ENCODE data around the gene SYTL1.
A peak's percentile ranks its signal among the peaks of the same experiment; 100 is the strongest.

SYTL1 gene, protein sequence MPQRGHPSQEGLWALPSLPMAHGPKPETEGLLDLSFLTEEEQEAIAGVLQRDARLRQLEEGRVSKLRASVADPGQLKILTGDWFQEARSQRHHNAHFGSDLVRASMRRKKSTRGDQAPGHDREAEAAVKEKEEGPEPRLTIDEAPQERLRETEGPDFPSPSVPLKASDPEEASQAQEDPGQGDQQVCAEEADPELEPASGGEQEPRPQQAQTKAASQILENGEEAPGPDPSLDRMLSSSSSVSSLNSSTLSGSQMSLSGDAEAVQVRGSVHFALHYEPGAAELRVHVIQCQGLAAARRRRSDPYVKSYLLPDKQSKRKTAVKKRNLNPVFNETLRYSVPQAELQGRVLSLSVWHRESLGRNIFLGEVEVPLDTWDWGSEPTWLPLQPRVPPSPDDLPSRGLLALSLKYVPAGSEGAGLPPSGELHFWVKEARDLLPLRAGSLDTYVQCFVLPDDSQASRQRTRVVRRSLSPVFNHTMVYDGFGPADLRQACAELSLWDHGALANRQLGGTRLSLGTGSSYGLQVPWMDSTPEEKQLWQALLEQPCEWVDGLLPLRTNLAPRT

DNA sequence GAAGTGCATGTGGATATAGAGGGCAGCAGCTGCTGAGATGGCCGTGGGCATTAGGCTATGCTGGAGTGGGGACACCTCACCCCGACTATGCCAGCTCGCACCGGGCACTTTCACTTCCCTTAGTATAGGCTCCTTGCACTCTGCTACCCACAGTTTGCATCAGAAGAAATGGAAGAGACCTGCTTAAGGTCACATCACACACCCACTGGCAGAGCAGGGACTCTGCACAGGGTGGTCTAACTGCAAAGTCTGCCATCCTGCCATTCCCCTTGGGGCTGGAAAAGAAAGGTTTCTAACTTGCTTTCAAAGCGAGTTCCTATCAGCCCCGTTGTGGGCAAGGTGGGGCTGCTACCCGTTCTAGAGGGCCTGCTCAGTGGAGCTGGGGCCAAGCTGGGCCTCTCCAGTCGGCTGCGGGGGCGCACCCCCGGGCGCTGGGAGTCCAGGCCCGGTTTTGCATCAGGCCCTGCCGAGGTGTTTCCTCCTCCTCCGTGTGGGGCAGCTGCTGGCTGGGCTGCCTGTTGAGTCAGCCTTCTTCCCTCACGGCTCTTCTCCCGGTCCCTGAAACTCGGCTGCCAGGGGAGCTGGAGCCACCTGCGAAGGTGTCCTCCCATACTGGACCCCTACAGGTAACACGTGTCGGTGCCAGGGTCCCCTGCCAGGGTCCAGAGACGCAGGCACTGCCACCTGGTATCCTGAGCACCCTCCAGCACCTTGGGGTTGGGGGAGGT lies at the start of gene SYTL1:
SYTL1 (plus strand) TSS at position 498 of the 728 bp plus-strand sequence. CDS start 3,313 bp downstream, outside the sequence.
- DNase-seq = peak; percentile 12 to 72

DNA sequence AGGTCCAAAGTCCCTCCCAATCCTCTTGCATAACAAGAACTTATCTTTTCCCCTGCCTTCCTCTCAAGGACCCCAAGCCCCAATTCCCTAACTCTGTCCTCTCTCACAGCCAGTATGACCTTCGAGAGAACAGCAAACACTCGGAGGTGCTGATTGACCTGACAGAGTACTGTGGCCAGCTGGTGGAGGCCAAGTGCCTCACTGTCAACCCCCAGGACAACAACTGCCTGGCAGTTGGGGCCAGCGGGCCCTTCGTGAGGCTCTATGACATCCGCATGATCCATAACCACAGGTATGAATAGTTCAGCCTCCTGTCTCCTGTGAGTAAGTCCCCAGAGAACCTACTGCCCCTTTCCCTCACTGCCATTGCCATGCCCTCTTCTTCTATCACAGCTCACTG lies 49.7 kb upstream of the SYTL1 start:
- DNase-seq = no peak

DNA sequence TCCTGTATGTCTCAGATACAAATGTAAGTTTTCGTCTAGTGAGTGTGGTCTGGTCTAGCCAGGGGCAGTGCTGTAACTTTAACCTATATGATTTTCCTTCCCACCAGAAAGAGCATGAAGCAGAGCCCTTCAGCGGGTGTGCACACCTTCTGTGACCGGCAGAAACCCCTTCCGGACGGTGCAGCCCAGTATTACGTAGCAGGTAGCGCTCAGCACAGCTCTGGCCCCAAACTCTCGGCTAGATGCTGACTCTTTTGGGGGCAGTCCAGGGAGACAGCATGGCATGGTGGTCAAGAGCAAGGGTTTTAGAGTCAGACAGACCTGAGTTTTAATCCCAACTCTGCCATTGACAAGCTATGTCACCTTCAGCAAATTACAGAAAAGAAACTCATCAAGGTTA lies 47.9 kb upstream of the SYTL1 start:
- DNase-seq = no peak

DNA sequence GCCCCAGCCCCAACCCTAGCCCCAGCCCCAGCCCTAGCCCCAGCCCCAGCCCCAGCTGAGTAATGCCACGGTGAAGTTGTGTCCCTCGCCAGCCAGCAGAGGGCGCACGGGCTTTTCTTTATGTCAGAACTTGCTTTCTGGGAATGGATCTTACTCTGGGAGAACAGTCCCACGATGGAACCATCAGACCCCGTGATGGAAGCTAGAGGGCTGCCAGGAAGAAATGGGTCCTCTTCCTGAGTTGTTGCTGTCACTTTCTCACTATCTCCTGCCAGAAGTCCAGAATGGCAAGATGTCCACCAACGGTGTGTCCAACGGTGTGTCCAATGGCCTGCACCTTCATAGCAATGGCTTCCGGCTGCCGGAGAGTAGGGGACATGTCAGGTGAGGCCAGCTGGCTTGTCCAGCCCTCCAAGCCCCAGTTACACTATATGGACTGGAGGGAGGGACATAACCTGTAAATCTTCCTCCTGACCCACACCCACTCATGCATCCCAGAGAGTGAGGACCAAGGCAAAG lies 45.0 kb upstream of the SYTL1 start:
- peak in 1 of 2 experiments; percentile 17 for DNase-seq

DNA sequence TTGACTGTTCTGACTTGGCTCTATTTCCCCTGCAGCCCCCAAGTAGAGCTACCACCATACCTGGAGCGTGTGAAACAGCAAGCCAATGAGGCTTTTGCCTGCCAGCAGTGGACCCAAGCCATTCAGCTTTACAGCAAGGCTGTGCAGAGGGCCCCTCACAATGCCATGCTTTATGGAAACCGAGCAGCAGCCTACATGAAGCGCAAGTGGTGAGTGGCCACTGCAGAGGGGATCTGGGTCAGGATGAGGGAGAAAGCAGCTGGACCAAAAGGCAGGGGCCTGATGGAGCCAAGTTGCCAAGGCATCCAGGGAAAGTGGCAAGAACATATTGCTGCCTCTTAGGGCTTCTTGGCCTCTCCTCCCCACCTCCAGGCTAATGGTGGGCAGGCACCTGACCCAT lies 43.9 kb upstream of the SYTL1 start:
- no peak for DNase-seq

DNA sequence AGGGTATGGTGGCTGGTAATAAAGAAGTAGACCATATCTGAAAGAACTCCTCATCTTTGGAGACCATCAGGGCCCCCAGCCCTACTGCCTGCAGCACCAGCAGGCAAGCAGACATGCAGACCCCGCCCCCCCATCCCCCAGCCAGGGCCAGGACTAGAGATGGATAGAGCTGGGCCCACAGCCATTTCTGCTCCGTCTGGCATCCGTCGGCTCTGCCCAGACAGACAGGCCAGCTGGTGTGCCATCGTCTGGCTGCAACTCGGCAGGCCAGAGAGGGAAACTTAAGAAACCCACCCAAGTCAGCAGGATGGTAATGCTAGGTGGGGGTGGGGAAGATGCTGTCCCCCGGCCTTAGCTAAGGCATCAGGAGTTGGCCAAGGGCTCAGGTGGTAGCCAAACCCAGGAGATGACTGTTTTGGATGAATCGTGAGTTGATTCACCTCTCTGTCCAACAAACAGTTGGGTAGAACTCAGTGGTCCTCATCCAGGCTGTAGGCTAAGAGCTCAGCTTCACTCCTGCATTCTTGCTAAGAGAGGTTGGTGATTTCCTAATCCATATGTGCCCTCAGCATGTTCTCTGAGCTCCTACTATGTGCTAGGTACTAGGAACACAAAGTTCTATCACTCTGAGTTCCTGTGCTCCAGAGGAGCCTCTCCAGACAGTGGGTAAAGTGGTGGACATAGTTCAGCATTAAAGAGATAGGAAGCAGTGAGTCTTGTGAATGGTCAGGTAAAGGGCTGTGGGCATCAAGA lies 43.0 kb upstream of the SYTL1 start:
- no peak for DNase-seq

DNA sequence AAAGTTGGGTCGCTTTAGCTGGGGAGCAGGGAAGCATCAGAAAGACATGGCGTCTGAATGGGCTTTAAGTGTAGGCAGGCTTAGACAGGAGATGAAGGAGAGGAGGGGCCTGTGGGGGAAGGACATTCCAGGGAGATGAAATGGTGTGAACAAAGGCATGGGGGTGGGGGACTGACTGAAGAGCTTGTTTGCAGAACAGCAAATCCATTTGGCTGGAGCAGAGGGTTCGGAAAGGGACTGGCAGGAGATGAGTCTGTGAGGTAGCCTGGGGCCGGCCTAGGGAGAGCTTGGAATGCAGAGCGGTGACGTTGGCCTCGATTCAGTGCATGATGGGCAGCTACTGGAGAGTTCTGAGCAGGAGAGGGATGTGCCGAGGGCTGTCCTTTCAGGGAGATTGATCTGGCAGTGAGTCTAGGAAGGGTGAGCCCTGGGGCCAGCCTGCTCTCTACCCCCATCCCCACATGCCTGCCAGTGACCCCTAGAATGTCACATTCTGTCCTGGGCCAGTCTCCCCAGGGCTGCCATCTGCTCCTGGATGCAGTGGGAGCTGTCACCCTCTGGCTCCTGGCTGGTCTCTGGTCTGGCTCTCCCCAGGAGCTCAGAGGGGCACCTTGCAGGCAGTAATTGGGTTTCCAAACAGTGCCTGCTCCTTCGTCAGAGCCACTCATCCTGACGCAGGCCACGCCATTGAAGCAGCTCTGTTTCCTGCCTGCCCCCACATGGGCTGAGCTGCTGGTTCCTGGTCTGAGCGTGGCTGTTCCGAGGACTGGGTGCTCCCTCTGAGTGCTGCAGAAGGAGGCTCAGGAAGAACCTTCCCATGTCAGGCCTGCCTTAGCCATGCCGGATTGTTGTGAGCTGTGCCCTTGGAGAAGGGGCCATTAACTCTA lies 42.2 kb upstream of the SYTL1 start:
- DNase-seq = peak; percentile 11 to 23

DNA sequence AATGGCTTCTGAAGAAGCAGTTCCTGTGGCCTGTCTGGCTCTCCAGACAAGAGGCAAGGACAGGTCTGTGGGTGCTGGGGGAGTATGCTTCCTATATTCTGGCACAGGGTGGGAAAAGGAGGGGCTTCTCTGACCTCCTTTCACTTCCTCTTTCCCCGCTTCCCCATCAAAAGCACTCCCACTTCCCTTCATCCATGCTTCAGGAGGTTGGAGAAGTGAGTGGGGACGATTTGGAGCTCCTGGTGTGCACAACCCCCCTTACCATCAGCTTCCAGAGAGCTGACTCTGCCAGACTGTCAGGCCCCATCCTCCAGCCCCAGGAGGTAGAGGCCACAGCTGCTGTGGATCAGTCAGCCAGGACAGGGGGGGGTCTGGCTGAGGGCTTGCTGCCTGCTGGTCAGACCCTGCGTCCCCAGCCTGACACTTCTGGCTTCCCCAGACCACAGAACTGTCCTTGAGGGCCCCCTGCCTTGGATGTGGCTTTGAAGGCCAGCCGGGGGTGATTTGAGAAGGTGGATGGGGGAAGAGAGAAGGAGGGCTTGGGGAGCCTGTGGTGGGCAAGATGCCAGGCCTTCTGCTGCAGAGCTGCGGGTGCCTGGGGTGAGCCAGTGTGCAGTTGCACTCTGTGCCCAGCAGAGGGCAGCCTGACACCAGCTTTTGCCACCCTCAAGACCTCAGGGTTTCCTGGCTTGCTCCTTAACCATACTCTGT lies 41.3 kb upstream of the SYTL1 start:
- peak; percentile 68 to 84 for DNase-seq

DNA sequence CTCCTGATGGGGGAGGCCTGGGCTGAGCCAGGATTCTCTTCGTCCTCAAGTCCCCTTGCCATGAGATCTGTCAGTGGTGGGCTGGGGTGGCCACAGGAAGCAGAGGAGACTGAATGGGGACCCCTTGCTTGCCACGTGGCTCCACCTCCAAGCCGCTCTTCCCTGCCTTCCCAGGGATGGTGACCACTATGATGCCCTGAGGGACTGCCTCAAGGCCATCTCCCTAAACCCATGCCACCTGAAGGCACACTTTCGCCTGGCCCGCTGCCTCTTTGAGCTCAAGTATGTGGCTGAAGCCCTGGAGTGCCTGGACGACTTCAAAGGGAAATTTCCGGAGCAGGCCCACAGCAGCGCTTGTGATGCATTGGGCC lies 40.8 kb upstream of the SYTL1 start:
- DNase-seq = no peak

DNA sequence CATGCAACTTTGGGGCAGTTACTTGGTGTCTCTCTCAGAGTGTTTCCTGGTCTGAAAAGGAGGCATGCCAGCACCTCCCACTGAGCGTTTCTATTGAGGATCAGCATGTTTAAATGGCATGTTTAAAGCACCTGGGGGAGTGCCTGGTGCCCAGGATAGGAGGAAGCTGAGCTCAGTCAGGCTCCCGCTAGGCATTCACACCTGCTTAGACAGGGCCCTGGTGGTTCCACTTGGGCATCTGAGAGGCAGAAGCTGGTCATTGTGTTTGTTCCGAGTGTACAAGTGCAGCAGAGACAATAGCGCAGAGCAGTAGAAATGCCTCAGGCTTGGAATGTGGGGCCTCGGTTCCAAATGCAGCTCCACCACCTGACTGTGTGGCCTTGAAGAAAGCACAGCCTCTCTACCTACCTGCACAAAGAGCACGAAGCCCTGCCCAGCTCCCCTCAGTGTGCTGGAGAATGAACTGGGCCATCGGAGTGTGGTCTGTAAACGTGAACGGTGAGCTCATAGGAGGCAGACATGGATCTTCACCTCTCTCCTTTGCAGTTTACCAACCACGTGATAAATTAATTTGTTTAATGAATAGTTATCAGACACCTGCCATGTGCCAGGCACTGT lies 40.1 kb upstream of the SYTL1 start:
- DNase-seq = peak; percentile 83 to 92

DNA sequence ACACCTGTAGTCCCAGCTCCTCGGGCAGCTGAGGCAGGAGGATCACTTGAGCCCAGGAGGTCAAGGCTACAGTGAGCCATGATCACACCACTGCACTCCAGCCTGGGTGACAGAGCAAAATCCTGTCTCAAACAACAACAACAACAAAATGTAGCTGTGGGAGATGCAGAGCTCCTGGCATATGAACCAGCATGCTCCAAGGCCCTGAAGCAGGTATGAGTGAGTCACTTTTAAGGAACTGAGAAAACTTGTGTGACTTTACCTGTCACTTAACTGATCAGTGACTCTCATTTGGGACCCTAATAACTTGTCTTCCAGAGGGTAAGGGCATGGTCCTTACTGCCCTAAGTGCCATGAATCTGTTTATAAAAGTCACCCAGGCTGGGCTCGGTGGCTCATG lies 39.2 kb upstream of the SYTL1 start:
- DNase-seq = no peak

DNA sequence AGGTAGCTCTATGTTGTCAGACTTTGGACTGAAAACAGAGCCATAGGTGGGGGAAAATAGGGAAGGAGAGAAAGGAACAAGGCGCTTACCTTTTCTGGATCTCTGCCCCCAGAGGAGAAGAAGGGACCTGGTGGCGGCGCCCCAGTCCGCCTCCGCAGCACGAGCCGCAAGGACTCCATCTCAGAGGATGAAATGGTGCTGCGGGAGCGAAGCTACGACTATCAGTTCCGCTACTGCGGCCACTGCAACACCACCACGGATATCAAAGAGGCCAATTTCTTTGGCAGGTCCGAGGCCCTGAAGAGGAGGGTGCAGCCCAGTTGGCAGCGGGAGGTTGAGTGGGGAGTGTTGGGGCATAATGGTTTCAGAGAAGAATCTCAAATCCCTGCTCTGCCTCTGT lies 38.3 kb upstream of the SYTL1 start:
- no peak for DNase-seq

DNA sequence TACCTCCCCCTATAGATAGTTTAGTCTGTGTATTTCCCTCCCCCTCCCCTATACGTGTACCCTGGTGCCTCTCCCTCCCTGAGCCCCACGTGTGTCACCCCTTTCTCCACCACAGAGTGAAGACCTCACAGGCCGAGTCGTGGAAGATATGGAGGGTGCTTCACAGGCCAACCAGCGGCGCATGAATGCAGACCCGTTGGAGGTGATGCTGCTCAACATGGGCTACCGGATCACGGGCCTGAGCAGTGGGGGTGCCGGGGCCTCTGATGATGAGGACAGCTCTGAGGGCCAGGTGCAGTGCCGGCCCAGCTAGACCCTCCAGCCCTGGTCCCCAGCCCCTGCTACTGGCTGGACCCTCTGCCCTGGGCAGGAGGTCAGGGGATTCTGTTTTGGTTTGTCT lies 35.8 kb upstream of the SYTL1 start:
- no peak for DNase-seq

DNA sequence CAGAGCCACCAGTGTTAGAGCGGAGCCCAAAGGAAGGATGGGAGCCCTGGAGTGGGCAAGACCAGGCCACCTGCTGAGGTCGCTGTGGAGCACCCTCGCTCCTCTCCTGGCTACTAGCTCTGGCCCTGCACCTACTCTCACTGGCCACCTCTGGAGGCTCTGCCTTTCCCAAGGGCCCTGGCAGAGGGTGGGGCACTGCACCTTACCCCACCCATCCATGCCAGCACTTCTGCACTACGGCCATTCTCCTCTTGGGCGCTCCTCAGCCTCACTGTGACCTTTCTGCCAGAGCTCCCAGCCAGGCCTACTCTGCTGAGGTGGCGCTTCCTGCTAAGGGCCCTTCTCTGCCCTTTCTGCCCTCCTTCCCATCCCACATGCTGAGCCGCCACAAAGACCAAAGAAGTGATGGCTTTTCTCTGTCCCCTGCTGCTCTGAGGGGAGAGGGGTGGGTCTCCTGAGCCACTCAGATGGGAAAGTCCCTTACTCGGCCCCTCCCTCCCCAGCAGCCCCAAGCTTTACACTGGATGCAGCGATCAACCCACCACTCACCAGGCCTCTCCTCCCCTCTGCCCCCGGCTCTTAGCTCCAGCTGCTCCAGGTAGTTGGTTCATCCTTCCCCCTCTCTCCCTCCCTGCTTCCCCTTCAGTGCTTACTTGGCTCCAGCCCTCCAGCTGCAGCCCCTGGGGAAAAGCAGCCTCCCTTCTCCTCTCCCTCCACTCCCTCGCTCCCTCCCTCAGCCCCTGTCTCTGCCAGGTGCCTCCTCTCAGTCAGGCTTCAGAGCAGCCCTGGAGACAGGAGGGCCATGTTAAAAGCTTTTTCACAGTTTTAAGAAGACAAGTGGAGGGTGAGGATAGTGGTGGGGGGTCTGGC lies 34.7 kb upstream of the SYTL1 start:
- DNase-seq = peak in 1 of 2 experiments; percentile 34

DNA sequence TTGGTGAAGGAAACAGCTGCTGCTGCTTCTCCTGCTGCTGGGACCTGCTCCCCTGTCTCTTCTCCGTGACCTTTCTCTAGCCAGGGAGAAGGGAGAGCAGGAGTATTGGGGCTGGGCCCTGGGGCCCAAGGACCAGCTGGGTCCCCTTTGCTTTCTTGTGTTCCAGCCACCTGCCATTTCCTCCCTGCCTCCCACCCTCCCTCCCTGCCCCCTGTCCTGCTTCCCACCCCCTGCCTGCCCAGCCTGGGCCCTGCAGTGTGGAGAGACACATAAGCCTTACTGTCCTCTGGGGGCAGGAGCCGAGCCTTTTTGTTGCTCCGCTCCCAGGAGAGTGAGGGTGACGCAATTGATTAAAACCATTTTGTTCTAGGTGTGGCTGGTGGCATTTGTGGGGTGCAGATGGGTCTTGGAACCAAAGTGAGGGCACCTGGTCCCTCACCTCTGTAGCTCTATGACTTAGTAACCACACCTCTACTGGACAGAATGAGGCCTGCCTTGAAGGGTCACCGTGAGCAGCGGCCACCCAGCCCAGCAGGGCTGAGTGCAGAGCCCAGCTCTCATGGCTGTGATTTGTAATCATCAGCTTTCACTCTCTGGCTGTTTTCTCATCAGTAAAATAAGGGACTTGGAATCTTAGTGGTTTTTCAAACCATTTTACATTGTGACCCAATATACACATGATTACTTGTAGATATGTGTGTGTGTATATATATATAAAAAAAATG lies 33.8 kb upstream of the SYTL1 start:
- DNase-seq = no peak

DNA sequence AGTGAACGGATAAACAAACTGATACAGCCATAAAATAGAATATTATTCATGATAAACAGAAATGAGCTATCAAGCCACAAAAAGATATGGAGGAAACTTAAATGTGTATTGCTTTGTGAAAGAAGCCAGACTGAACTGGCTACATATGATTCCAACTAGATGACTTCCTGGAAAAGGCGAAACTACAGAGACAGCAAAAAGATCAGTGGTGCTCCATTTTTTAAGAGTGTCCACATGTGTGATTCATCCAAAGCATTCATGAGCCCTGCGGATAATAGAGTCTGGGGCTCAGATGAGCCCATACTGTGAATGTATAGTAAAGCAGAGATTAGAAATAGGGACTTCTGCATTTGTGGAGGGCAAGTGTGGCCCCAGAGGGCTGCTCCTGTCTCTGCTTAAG lies 27.7 kb upstream of the SYTL1 start:
- DNase-seq = no peak

DNA sequence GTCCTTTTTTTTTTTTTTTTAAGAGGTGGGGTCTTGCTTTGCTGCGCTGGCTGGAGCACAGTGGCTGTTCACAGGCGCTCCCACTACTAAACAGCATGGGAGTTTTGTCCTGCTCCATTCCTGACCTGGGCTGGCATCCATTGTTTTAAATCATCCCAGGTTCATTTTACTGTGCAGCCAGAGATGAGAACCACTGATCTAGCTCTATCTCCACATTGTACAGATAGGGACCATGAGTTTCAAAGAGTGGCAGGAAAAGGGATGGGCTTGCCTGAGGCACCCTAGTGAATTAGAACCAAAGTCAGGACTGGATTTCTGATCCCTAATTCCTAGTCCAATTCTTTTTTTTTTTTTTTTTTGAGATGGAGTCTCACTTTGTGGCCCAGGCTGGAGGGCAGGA lies 27.1 kb upstream of the SYTL1 start:
- DNase-seq = no peak

DNA sequence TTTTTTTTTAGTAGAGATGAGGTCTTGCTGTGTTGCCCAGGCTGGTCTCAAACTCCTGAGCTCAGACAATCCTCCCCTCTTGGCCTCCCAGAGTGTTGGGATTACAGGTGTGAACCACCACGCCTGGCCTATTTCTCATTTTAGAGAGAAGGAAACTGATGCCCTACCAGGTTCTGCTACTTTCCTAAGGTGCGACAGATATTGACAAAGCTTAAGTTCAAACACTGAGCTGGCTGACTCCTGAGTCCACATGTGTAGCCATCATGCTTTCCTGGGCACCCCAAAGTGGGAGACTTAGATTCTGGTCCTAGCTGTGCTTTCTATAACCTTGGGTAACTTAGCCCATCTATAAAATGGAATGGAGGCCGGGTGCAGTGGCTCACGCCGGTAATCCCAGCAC lies 25.0 kb upstream of the SYTL1 start:
- DNase-seq = no peak

DNA sequence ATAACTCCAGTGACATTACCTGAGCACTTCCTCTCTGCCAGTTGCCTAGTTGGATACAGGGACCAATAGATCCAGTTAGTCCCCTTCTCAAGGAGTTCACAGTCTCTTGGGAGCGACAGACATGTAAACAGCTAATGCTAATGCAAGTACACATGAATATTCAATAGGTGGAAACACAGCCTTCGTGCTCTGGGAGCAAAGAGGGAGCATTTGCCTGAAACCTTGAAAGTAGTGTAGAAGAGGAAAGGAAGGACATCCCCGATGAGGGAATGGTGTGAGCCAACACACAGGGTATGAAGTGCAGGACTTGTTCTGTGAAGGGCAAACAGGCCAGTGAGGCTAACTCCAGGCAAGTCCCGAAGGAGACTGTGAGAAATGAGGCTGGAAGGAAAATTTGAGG lies 23.7 kb upstream of the SYTL1 start:
- no peak for DNase-seq

Measured in NCI-H2081 (cell line).